Measurements from ENCODE around the gene GDPD4. TPM values are rescaled to one million over a fixed set of nuclear protein-coding genes. Genes with fewer than 3 reads are reported as not detected.

Gene GDPD4
- total and polyA plus RNA-seq, 9 of the 15 experiments (the other 6 are each of a cell fraction or from before 2014, with no cell fraction given): 0.40 TPM; not detected in 8

DNA sequence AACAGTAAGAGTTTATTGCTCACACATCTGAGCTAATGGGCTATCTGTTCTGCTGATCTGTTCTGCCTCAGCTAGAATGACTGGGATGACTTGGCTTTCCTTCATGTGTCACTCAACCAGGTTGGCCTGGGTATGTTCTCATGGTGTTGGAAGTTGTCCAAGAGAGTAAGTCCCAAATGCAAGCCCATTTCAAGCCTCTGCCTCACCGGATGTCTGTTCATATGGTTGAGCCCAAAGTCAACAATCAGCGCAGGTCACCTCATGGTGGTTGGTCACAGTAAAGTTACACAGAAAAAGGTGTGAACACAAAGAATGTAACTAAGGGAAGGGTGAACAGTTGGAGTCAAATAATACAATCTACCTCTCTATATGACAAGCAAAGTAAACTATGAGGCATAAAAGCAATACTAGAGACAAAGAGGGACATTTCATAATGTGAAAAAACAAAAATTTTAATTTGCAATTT is 1.9 kb downstream of the GDPD4 start (continued):
- TF ChIP-seq JUN (IDR thresholded peaks at IDR 0.05; ENCODE audit: borderline replicate concordance, low read depth, low read length) (peak; percentile 26; the same call in 1 of the 2 replicates), JUN (CRISPR knock-in tag; IDR thresholded peaks at IDR 0.05; ENCODE audit: borderline replicate concordance) (no peak), NR4A1 (CRISPR knock-in tag; IDR thresholded peaks at IDR 0.05) (no peak), NR4A1 (tag; IDR thresholded peaks at IDR 0.05) (0 out of 2 replicates have a peak, but pooled peaks have one; percentile 43), KDM4B (IDR thresholded peaks at IDR 0.05; ENCODE audit: borderline replicate concordance in 2 of 2, low read depth in 1 of 2) (no peak), MAFG (tag; conservative IDR thresholded peaks at IDR 0.05) (peak; percentile 97), ZNF696 (CRISPR knock-in tag; conservative IDR thresholded peaks at IDR 0.05) (no peak), MAFK (IDR thresholded peaks at IDR 0.05; ENCODE audit: low read length) (peak; percentile 92), DPF2 (IDR thresholded peaks at IDR 0.05) (peak; percentile 82; the same call in 1 of the 2 replicates), NR2C2 (CRISPR knock-in tag; IDR thresholded peaks at IDR 0.05) (no peak), NR2C2 (tag; IDR thresholded peaks at IDR 0.05) (peak; percentile 59), NCOA2 (IDR thresholded peaks at IDR 0.05; ENCODE audit: partially characterized antibody in 2 of 2) (no peak), TEAD4 (IDR thresholded peaks at IDR 0.05; ENCODE audit: low read length) (peak; percentile 16; the same call in 1 of the 2 replicates), TEAD4 (CRISPR knock-in tag; IDR thresholded peaks at IDR 0.05; ENCODE audit: borderline replicate concordance) (no peak), ATF7 (IDR thresholded peaks at IDR 0.05) (peak; percentile 93), SP1 (CRISPR knock-in tag; IDR thresholded peaks at IDR 0.05) (no peak), POLR2B (IDR thresholded peaks at IDR 0.05; ENCODE audit: low read depth, partially characterized antibody) (no peak), FOXA3 (CRISPR knock-in tag; conservative IDR thresholded peaks at IDR 0.05 in 1 of 2, IDR thresholded peaks at IDR 0.05 in 1 of 2) (peak in 1 of 2 experiments; percentile 78; a peak in 3 of 4 replicates), MEIS2 (IDR thresholded peaks at IDR 0.05; ENCODE audit: partially characterized antibody) (peak; percentile 94)
- TF ChIP-seq, protein P1, sequence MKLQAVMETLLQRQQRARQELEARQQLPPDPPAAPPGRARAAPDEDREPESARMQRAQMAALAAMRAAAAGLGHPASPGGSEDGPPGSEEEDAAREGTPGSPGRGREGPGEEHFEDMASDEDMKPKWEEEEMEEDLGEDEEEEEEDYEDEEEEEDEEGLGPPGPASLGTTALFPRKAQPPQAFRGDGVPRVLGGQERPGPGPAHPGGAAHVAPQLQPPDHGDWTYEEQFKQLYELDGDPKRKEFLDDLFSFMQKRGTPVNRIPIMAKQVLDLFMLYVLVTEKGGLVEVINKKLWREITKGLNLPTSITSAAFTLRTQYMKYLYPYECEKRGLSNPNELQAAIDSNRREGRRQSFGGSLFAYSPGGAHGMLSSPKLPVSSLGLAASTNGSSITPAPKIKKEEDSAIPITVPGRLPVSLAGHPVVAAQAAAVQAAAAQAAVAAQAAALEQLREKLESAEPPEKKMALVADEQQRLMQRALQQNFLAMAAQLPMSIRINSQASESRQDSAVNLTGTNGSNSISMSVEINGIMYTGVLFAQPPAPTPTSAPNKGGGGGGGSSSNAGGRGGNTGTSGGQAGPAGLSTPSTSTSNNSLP (IDR thresholded peaks at IDR 0.05; ENCODE audit: borderline replicate concordance, low read depth, low read length): no peak
- TF ChIP-seq, protein P2, sequence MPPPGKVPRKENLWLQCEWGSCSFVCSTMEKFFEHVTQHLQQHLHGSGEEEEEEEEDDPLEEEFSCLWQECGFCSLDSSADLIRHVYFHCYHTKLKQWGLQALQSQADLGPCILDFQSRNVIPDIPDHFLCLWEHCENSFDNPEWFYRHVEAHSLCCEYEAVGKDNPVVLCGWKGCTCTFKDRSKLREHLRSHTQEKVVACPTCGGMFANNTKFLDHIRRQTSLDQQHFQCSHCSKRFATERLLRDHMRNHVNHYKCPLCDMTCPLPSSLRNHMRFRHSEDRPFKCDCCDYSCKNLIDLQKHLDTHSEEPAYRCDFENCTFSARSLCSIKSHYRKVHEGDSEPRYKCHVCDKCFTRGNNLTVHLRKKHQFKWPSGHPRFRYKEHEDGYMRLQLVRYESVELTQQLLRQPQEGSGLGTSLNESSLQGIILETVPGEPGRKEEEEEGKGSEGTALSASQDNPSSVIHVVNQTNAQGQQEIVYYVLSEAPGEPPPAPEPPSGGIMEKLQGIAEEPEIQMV (tag; conservative IDR thresholded peaks at IDR 0.05; ENCODE audit: low read depth): peak; percentile 51; the same call in 1 of the 2 replicates
- TF ChIP-seq, protein P3, sequence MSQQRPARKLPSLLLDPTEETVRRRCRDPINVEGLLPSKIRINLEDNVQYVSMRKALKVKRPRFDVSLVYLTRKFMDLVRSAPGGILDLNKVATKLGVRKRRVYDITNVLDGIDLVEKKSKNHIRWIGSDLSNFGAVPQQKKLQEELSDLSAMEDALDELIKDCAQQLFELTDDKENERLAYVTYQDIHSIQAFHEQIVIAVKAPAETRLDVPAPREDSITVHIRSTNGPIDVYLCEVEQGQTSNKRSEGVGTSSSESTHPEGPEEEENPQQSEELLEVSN (IDR thresholded peaks at IDR 0.05; ENCODE audit: borderline replicate concordance in 1 of 2, extremely low read depth in 1 of 2, insufficient read depth in 1 of 2, insufficient read length in 1 of 2, low read depth in 1 of 2, low read length in 1 of 2, poor library complexity in 1 of 2, severe bottlenecking in 1 of 2): no peak
- TF ChIP-seq, protein P4, sequence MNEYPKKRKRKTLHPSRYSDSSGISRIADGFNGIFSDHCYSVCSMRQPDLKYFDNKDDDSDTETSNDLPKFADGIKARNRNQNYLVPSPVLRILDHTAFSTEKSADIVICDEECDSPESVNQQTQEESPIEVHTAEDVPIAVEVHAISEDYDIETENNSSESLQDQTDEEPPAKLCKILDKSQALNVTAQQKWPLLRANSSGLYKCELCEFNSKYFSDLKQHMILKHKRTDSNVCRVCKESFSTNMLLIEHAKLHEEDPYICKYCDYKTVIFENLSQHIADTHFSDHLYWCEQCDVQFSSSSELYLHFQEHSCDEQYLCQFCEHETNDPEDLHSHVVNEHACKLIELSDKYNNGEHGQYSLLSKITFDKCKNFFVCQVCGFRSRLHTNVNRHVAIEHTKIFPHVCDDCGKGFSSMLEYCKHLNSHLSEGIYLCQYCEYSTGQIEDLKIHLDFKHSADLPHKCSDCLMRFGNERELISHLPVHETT (CRISPR knock-in tag; conservative IDR thresholded peaks at IDR 0.05 in 1 of 2, IDR thresholded peaks at IDR 0.05 in 1 of 2): peak in 1 of 2 experiments; percentile 36; a peak in 1 of 4 replicates
